Activated naive CD4-positive, alpha-beta T cell treated with anti-CD3 and anti-CD28 coated beads for 36 hours (primary cell): ENCODE measurements around the gene CCDC175. TPM values are rescaled to one million over a fixed set of nuclear protein-coding genes. Genes with fewer than 3 reads are reported as not detected.

Experiments used
- total RNA-seq, 2 experiments: library from RNA; stranded (reverse); gene quantifications; one replicate each; pipeline ENCODE4 v1.2.3, GENCODE V29; 2021

The CCDC175 gene
- total RNA-seq, 2 experiments from 2014 or later, result not detected

Other genes starting within 250 kb of the CCDC175 start
- under 1 TPM; 0.64 to 0.67 TPM for gene GPR135, start 111.4 kb downstream of the CCDC175 start, total RNA-seq
- 1 to 10 TPM; 7.0 to 7.6 TPM for gene L3HYPDH, start 92.4 kb downstream of the CCDC175 start, total RNA-seq
- 10 to 100 TPM; 15.2 to 15.6 TPM for gene JKAMP, start 92.3 kb downstream of the CCDC175 start, total RNA-seq